Measurements from ENCODE around the gene THRSP. TPM values are rescaled to one million over a fixed set of nuclear protein-coding genes. Genes with fewer than 3 reads are reported as not detected.

THRSP gene
- total RNA-seq, 1 experiment from 2014 or later = not detected

- Mint-ChIP-seq H3K36me3 (ENCODE audit: insufficient read depth in 1 of 3, low read depth in 3 of 3) (peaks cover 2 to 7% (median 4%) of the 10 kb centered on the region in 3 experiments; a peak in 5 of 7 replicates), H3K4me3 (peak overlapping the region in 1 of 2 experiments; percentile 87; a peak in 1 of 5 replicates), H3K9me3 (no peaks in the 10 kb centered on the region), H3K4me1 (peaks cover 24 to 27% of the 10 kb centered on the region in 2 experiments), H3K27me3 (ENCODE audit: low read depth) (no peaks in the 10 kb centered on the region), H3K27ac (peak overlapping the region in 1 of 3 experiments; percentile 18; a peak in 2 of 7 replicates)
- no peak overlapping the region for H2AK5ac ChIP-seq (ENCODE audit: insufficient read length, low read length)
- no peak overlapping the region for H4K91ac ChIP-seq (ENCODE audit: insufficient read length, low read depth, low read length)
- no peak overlapping the region for H3K27ac ChIP-seq (ENCODE audit: insufficient read length, low read depth, low read length)
- no peak overlapping the region for H2BK12ac ChIP-seq (ENCODE audit: insufficient read length, low read depth, low read length)
- peaks cover 10% of the 10 kb centered on the region for H3K23me2 ChIP-seq (ENCODE audit: insufficient read length, low read depth, low read length, poor library complexity, severe bottlenecking)
- no peak overlapping the region for H2BK20ac ChIP-seq (ENCODE audit: low read depth, low read length, poor library complexity, severe bottlenecking)
- H4K5ac ChIP-seq (ENCODE audit: insufficient read length, low read depth, low read length) = no peak overlapping the region
- no peaks in the 10 kb centered on the region for H3K27me3 ChIP-seq (ENCODE audit: insufficient read depth, low read length)
- no peak overlapping the region for H2BK120ac ChIP-seq (ENCODE audit: low read depth, low read length, poor library complexity, severe bottlenecking)
- no peak overlapping the region for H3K14ac ChIP-seq (ENCODE audit: insufficient read depth, low read length)
- H3T11ph ChIP-seq (ENCODE audit: low read length) = no peak overlapping the region
- no peaks in the 10 kb centered on the region for H3K9me3 ChIP-seq (ENCODE audit: control insufficient read depth, low read depth, low read length)
- H4K20me1 ChIP-seq (ENCODE audit: control insufficient read depth, insufficient read depth, insufficient read length) = no peaks in the 10 kb centered on the region
- H3K79me2 ChIP-seq (ENCODE audit: insufficient read depth, low read length) = no peaks in the 10 kb centered on the region
- H3K23ac ChIP-seq (ENCODE audit: insufficient read length, low read depth, low read length) = no peak overlapping the region
- no CpG with 5 or more reads among the region's 6 CpGs for WGBS (ENCODE audit: extremely low coverage, insufficient read length, low lambda C conversion rate)
- no peaks in the 10 kb centered on the region for H3K79me1 ChIP-seq (ENCODE audit: insufficient read depth, low read depth, low read length, poor library complexity, severe bottlenecking)
- TF ChIP-seq, protein P1, sequence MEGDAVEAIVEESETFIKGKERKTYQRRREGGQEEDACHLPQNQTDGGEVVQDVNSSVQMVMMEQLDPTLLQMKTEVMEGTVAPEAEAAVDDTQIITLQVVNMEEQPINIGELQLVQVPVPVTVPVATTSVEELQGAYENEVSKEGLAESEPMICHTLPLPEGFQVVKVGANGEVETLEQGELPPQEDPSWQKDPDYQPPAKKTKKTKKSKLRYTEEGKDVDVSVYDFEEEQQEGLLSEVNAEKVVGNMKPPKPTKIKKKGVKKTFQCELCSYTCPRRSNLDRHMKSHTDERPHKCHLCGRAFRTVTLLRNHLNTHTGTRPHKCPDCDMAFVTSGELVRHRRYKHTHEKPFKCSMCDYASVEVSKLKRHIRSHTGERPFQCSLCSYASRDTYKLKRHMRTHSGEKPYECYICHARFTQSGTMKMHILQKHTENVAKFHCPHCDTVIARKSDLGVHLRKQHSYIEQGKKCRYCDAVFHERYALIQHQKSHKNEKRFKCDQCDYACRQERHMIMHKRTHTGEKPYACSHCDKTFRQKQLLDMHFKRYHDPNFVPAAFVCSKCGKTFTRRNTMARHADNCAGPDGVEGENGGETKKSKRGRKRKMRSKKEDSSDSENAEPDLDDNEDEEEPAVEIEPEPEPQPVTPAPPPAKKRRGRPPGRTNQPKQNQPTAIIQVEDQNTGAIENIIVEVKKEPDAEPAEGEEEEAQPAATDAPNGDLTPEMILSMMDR (conservative IDR thresholded peaks at IDR 0.05) = no peak
- H3K4me2 ChIP-seq (ENCODE audit: insufficient read depth, insufficient read length, low read length) = no peak overlapping the region
- no peak overlapping the region for H2BK15ac ChIP-seq (ENCODE audit: low read depth, low read length)
- H2BK5ac ChIP-seq (ENCODE audit: insufficient read length, low read length) = no peak overlapping the region
- H4K8ac ChIP-seq (replicated peaks; ENCODE audit: insufficient read length, low read depth, low read length) = no peak overlapping the region
- no peak overlapping the region for H3K56ac ChIP-seq (ENCODE audit: insufficient read length, low read depth, low read length)
- peaks cover 3% of the 10 kb centered on the region; the same call in 1 of the 2 replicates for H3K4me1 ChIP-seq (ENCODE audit: insufficient read depth, low read length)
- H3K9ac ChIP-seq (ENCODE audit: extremely low read depth, insufficient read length, low read length) = no peak overlapping the region
- no peak overlapping the region for H3K4ac ChIP-seq (ENCODE audit: low read depth, low read length)
- H3K18ac ChIP-seq (ENCODE audit: insufficient read length, low read depth, low read length) = no peak overlapping the region
- no peak for DNase-seq
- no peak overlapping the region for H2AFZ ChIP-seq (ENCODE audit: low read length)
Observed at GRCh38 chr11:78021611-78022010, 42.0 kb upstream of the THRSP start.

Data from H9 (cell line).